Ishikawa (cell line): ENCODE measurements around the gene CCDC180.

Source experiments
- EGR1 ChIP-seq: IDR thresholded peaks from 2 replicates; pipeline ENCODE4 v1.6.1; 2012
- EP300 ChIP-seq: IDR thresholded peaks from 2 replicates; pipeline ENCODE4 v1.6.1; 2012; ENCODE audit warnings: borderline replicate concordance
- FOXM1 ChIP-seq: IDR thresholded peaks from 2 replicates; pipeline ENCODE4 v1.6.1; 2012; ENCODE audit warnings: low read depth, borderline replicate concordance
- MAX ChIP-seq: IDR thresholded peaks from 2 replicates; pipeline ENCODE4 v1.6.1; 2012
- RAD21 ChIP-seq: IDR thresholded peaks from 2 replicates; pipeline ENCODE4 v1.6.1; 2012; ENCODE audit warnings: low read depth
- TCF12 ChIP-seq: IDR thresholded peaks from 2 replicates; pipeline ENCODE4 v1.6.1; 2012; ENCODE audit warnings: low read depth
- TEAD4 ChIP-seq: IDR thresholded peaks from 2 replicates; pipeline ENCODE4 v1.6.1; 2012

GRCh38 chr9:97324954-97325353, 17.5 kb downstream of the CCDC180 start:
- TF ChIP-seq FOXM1 (no peak), TEAD4 (no peak), RAD21 (no peak), EGR1 (no peak), TCF12 (no peak), MAX (no peak), EP300 (no peak)
